Measurements from ENCODE around the gene CTIF. TPM values are rescaled to one million over a fixed set of nuclear protein-coding genes. Genes with fewer than 3 reads are reported as not detected.

CTIF gene
- total RNA-seq, 1 donor from 2014 or later, result 19.5 TPM

GRCh38 chr18:48902023-48902855 lies 363.4 kb downstream of the CTIF start:
- DNase-seq, result peak; percentile 12

DNA sequence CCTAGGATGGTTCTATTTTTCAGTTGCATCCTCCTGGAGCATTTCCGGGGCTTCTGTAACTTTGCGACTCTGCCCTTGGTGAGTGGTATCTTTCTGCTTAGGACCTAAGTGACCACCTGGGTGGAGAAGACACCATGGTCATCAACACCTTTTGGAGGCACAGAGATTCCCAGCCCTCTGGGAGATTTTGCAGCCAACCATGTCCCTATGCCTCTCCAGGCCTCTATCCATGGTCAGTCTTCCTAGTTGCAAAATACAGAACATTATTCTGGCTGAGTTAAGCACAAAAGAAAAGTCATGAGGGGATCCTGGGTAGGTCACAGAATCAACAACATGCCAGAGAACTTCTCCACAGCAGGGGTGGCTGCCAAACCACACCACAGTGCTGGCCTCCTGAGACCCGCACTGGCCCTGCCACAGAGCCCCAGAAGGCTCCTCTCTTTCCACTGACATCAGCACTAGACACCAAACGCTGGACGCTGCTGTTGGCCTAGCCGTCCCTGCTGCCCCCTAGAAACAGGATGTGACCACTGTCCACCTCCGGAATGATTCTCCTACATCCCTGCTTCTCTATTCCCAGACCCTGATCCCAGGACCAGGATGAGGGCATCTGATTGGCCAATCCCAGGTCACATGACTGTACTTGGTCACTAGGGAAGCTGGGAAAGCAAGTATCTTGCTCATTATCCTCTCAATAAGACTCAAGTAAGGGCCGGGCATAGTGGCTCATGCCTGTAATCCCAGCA lies 364.2 kb downstream of the CTIF start:
- DNase-seq, result no peak

- no peak for DNase-seq
Measured at GRCh38 chr18:48904091-48904490, 365.3 kb downstream of the CTIF start.

DNA sequence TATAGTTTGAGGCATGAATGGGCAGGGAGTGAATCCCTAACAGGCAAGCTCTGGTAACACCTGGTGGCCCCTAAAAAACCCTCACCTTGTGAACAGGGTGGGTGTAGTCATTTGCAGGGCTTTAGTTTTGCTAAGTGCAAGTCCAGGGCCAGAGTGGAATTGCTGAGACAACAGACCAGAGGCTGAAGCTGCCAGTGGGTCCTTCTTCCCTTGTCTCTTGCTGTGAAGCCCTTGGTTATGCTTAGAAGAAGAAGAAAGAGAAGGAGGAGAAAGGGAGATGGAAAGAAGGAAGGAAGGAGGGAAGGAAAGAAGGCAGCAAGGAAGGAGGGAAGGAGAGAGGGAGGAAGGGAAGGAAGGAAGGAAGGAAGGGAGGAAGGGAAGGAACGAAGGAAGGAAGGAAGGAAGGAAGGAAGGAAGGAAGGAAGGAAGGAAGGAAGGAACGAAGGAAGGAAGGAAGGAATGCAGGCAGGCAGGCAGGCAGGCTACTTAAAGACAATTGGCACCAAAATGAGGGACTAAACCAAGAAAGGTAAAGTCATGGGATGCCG lies 366.1 kb downstream of the CTIF start:
- no peak for DNase-seq

DNA sequence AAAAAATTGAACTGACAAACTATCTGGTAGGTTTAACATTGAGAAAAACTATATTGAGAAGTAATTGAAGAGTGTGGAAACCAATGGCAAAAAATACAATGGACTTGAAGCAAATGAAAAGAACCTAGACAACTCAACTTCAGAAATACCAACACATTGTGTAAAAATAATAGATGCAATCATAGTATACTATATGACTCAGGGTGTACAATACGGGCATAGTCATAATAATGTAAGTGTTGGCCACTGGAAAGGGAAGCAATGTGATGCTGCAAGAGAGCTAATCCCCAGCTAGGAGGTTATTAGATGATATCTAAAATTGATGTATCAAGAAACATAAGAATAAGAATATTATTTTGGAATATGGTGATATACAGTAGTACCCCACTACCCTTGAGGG lies 366.7 kb downstream of the CTIF start:
- no peak for DNase-seq

DNA sequence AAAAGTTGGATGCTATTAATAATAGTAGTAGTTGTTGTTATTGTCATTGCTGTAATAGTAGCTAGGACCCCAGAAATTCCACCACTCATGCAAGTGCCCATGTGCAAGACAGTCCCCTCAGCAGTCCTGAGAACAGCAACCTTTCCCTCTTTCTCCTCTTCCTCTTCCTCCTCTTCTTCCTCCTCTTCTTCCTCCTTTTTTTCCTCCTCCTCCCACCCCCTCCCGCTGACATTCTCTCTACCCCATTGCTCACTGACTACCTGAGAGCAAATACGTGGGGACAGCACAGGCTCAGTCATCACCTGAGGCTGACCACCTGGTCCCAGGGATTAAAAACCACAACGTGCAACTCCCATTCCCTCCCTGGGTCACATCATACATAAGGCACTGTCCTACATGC lies 370.1 kb downstream of the CTIF start:
- DNase-seq, result no peak

DNA sequence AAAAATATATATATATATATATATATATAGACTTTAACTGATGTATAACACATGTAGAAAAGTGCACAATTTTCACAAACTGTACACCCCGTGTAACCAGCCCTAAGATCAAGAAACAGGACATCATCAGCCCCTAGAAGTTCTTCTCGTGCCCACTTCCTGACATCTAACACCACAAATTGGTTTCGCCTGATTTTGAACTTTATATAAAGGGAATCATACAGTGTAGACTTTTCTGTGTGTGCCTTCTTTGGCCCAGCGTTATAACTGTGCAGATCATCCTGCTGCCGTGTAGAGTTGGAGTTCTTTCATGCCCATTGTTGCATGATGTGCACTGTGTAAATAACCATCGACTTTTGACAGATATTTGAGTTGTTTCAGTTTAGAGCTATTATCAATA lies 370.9 kb downstream of the CTIF start:
- DNase-seq, result no peak

GRCh38 chr18:48910972-48911545 lies 372.2 kb downstream of the CTIF start:
- DNase-seq, result no peak

Small RNAs within 50 kb of the gene (small RNA-seq; reads per million reads assigned to genes)
- not detected for gene MIR4743 (ENCODE audit: low replicate concordance)

Other genes with a start within 250 kb of the CTIF start
- 6.3 TPM for gene ZBTB7C, start 129.6 kb upstream of the CTIF start, total RNA-seq

All from skin of body (tissue), 3 donors.